Activated CD8-positive, alpha-beta memory T cell treated with anti-CD3 and anti-CD28 coated beads, Interleukin-2, amount 50 U/mL, for 48 hours (primary cell): ENCODE results near the gene SCAF11.
"Not testable (repeated sequence)": the region's sequence is repeated elsewhere in the genome, so short reads cannot be mapped to it uniquely, and the experiment has no call there.

Experiments
- DNase-seq: peaks from one replicate; pipeline ENCODE4 v3.0.0-alpha.2; 2020

SCAF11 gene

GRCh38 chr12:45990468-45991283 is at the start of gene SCAF11:
Gene SCAF11 (minus strand): TSS chr12:45990574. CDS start chr12:45964167, 26,407 bp downstream.
- DNase-seq = peak; percentile 100

- DNase-seq = not testable (repeated sequence)
Observed at GRCh38 chr12:46037066-46037465, 46.7 kb upstream of the SCAF11 start.

- DNase-seq = no peak
Observed at GRCh38 chr12:46027172-46027571, 36.8 kb upstream of the SCAF11 start.

- DNase-seq = no peak
Observed at GRCh38 chr12:46024099-46024498, 33.7 kb upstream of the SCAF11 start.

GRCh38 chr12:46020768-46021167 is 30.4 kb upstream of the SCAF11 start:
- DNase-seq = no peak

GRCh38 chr12:46018712-46019111 is 28.3 kb upstream of the SCAF11 start:
- not testable (repeated sequence) for DNase-seq

GRCh38 chr12:46017866-46018375 is 27.5 kb upstream of the SCAF11 start:
- DNase-seq = not testable (repeated sequence)

GRCh38 chr12:46005823-46006222 is 15.4 kb upstream of the SCAF11 start:
- DNase-seq = no peak

- no peak for DNase-seq
Observed at GRCh38 chr12:46005151-46005797, 14.9 kb upstream of the SCAF11 start.

GRCh38 chr12:46004715-46005114 is 14.3 kb upstream of the SCAF11 start:
- DNase-seq = no peak

GRCh38 chr12:46000076-46000475 is 9.7 kb upstream of the SCAF11 start:
- not testable (repeated sequence) for DNase-seq

- DNase-seq = no peak
Observed at GRCh38 chr12:45994736-45995135, 4.4 kb upstream of the SCAF11 start.

- peak; percentile 86 for DNase-seq
Observed at GRCh38 chr12:45991284-45992249, 1.2 kb upstream of the SCAF11 start.

GRCh38 chr12:45989721-45990467 is 480 bp downstream of the SCAF11 start:
- DNase-seq = peak; percentile 79

- no peak for DNase-seq
Observed at GRCh38 chr12:45989287-45989686, 1.1 kb downstream of the SCAF11 start.

GRCh38 chr12:45988264-45988663 is 2.1 kb downstream of the SCAF11 start:
- no peak for DNase-seq

- no peak for DNase-seq
Observed at GRCh38 chr12:45987340-45987727, 3.0 kb downstream of the SCAF11 start.

GRCh38 chr12:45986641-45987339 is 3.6 kb downstream of the SCAF11 start:
- no peak for DNase-seq

- DNase-seq = no peak
Observed at GRCh38 chr12:45981075-45981837, 9.1 kb downstream of the SCAF11 start.

- no peak for DNase-seq
Observed at GRCh38 chr12:45980540-45980939, 9.8 kb downstream of the SCAF11 start.

GRCh38 chr12:45978108-45978507 is 12.3 kb downstream of the SCAF11 start:
- DNase-seq = no peak
